HCEC 1CT (cell line): ENCODE measurements around the gene TGM4.

ENCODE experiments used
- DNase-seq: peaks from one replicate; pipeline ENCODE4 v3.0.0-alpha.2; 2017

TGM4 gene

GRCh38 chr3:44958386-44958785, 84.0 kb downstream of the TGM4 start:
- DNase-seq = no peak

- DNase-seq = no peak
Measured at GRCh38 chr3:44960387-44961026, 86.1 kb downstream of the TGM4 start.

- no peak for DNase-seq
Measured at GRCh38 chr3:44961888-44962287, 87.5 kb downstream of the TGM4 start.

- DNase-seq = no peak
Measured at GRCh38 chr3:44962621-44963393, 88.4 kb downstream of the TGM4 start.

GRCh38 chr3:44963571-44964325, 89.3 kb downstream of the TGM4 start:
- no peak for DNase-seq
